ENCODE results near the gene RUBCNL. TPM values are rescaled to one million over a fixed set of nuclear protein-coding genes. Genes with fewer than 3 reads are reported as not detected.

Gene RUBCNL
- total and polyA plus RNA-seq, 2 of the 4 experiments (the other 2 are of a cell fraction) = 0.03 TPM; not detected in 1

- no peak overlapping the region for H3K18ac ChIP-seq (ENCODE audit: low read depth, low read length)
- in situ Hi-C loops (cut with MboI; ENCODE audit: low sequenced_read_pairs) (no loop called here), intact Hi-C loops (cut with micrococcal nuclease) (no loop called here), dilution Hi-C loops (cut with HindIII; ENCODE audit: low sequenced_read_pairs, unreplicated experiment) (no loop called here)
- H2BK5ac ChIP-seq (ENCODE audit: low read depth, low read length, poor library complexity, severe bottlenecking) = no peak overlapping the region
- no peak overlapping the region for H4K5ac ChIP-seq (ENCODE audit: low read depth, low read length)
- no peak overlapping the region for H2BK15ac ChIP-seq (ENCODE audit: low read depth, low read length)
- no peak for TF ChIP-seq RFX5 (IDR thresholded peaks at IDR 0.05; ENCODE audit: low read depth, low read length)
- no peak for TF ChIP-seq POLR2A (IDR thresholded peaks at IDR 0.05; ENCODE audit: low read depth, low read length)
- no peak for TF ChIP-seq BHLHE40 (IDR thresholded peaks at IDR 0.05; ENCODE audit: low read depth, low read length)
- TF ChIP-seq MXI1 (IDR thresholded peaks at IDR 0.05; ENCODE audit: borderline replicate concordance, low read depth, low read length) = no peak
- no peak for TF ChIP-seq MAZ (IDR thresholded peaks at IDR 0.05; ENCODE audit: borderline replicate concordance, low read depth, low read length)
- no peak for TF ChIP-seq USF2 (IDR thresholded peaks at IDR 0.05; ENCODE audit: low read depth, low read length)
- no peak for TF ChIP-seq CHD1 (IDR thresholded peaks at IDR 0.05; ENCODE audit: low read depth, low read length)
- no peak for TF ChIP-seq ELK1 (IDR thresholded peaks at IDR 0.05; ENCODE audit: borderline replicate concordance, low read depth, low read length)
- no peak for TF ChIP-seq FOS (IDR thresholded peaks at IDR 0.05; ENCODE audit: low read depth, low read length)
- no peak for TF ChIP-seq CEBPB (IDR thresholded peaks at IDR 0.05; ENCODE audit: low read depth, low read length)
- TF ChIP-seq RAD21 (IDR thresholded peaks at IDR 0.05; ENCODE audit: low read length) = no peak
- H3K9me1 ChIP-seq (ENCODE audit: insufficient read depth, low read length) = no peaks in the 10 kb centered on the region
- no peaks in the 10 kb centered on the region for H3K4me1 ChIP-seq (ENCODE audit: control insufficient read depth, insufficient read depth, low read length)
- H3K14ac ChIP-seq (replicated peaks; ENCODE audit: low read depth, low read length) = no peak overlapping the region
- BruUV-seq (replicated peaks) = no TSS peak
- no peak overlapping the region for H3K23ac ChIP-seq (ENCODE audit: low read depth, low read length)
- no peak overlapping the region for H2AK9ac ChIP-seq (replicated peaks; ENCODE audit: low read depth, low read length, poor library complexity)
- ATAC-seq (ENCODE audit: low read depth) (no peak), DNase-seq (no peak)
- no peak overlapping the region for H3K56ac ChIP-seq (ENCODE audit: extremely low read depth, insufficient read depth, low read length)
- no peak overlapping the region for H3K9ac ChIP-seq (ENCODE audit: low read depth, low read length)
- no peak overlapping the region for H4K91ac ChIP-seq (ENCODE audit: insufficient read depth, low read depth, low read length)
- H2BK20ac ChIP-seq (ENCODE audit: low read depth, low read length) = no peak overlapping the region
- no peak overlapping the region for H2AK5ac ChIP-seq (ENCODE audit: low read depth, low read length)
- no peak overlapping the region for H3K27ac ChIP-seq (ENCODE audit: insufficient read depth, low read length)
- H4K20me1 ChIP-seq (ENCODE audit: insufficient read depth, low read length) = no peaks in the 10 kb centered on the region
- no peak overlapping the region for H2BK120ac ChIP-seq (ENCODE audit: low read depth, low read length)
- POLR2A ChIA-PET (ENCODE audit: unreplicated experiment) = no interaction called here
- H3K79me1 ChIP-seq (ENCODE audit: low read depth in 1 of 2, low read length in 2 of 2) = no peaks in the 10 kb centered on the region
- CTCF ChIA-PET = no interaction called here
- no peaks in the 10 kb centered on the region for H3K9me3 ChIP-seq (ENCODE audit: control insufficient read depth, insufficient read depth, low read length)
- no peak overlapping the region for H2AFZ ChIP-seq (replicated peaks; ENCODE audit: low read length, poor library complexity)
- H3K4me3 ChIP-seq (ENCODE audit: insufficient read depth, low read depth, low read length) = no peak overlapping the region
- no peak overlapping the region for H4K8ac ChIP-seq (ENCODE audit: low read depth in 2 of 2, low read length in 2 of 2)
- WGBS, 2 experiments (ENCODE audit: extremely low coverage in 2 of 2, insufficient read length in 1 of 2) = 100% methylated on average over 1 of the region's 3 CpGs; no CpG with 5 or more reads in 1 of the 2 experiments
- no peaks in the 10 kb centered on the region for H3K36me3 ChIP-seq (ENCODE audit: control insufficient read depth, insufficient read depth, low read length)
- peaks cover 22% of the 10 kb centered on the region for H3K27me3 ChIP-seq (ENCODE audit: control insufficient read depth, insufficient read depth, low read length)
- no peak overlapping the region for H3K4me2 ChIP-seq (ENCODE audit: low read depth, low read length)
- no peak overlapping the region for H3K4ac ChIP-seq (ENCODE audit: low read depth, low read length)
Measured at GRCh38 chr13:46382224-46382623, 4.8 kb downstream of the RUBCNL start.

Measured in IMR-90 (cell line).